ENCODE data around the gene OR10W1.

GRCh38 chr11:58301576-58301975 is 33.5 kb upstream of the OR10W1 start:
- TF ChIP-seq CTCF (IDR thresholded peaks at IDR 0.05) (no peak), POLR2A (IDR thresholded peaks at IDR 0.05) (no peak)
